GM18517 (cell line): Measurements from ENCODE around the gene TDRD10.

ENCODE experiments used
- ATAC-seq: cut with Tn5 transposase; IDR thresholded peaks from one replicate; pipeline ENCODE4 v1.9.1; 2021; ENCODE audit warnings: mild to moderate bottlenecking, moderate library complexity; ENCODE audit not compliant: unreplicated experiment

Gene TDRD10

DNA sequence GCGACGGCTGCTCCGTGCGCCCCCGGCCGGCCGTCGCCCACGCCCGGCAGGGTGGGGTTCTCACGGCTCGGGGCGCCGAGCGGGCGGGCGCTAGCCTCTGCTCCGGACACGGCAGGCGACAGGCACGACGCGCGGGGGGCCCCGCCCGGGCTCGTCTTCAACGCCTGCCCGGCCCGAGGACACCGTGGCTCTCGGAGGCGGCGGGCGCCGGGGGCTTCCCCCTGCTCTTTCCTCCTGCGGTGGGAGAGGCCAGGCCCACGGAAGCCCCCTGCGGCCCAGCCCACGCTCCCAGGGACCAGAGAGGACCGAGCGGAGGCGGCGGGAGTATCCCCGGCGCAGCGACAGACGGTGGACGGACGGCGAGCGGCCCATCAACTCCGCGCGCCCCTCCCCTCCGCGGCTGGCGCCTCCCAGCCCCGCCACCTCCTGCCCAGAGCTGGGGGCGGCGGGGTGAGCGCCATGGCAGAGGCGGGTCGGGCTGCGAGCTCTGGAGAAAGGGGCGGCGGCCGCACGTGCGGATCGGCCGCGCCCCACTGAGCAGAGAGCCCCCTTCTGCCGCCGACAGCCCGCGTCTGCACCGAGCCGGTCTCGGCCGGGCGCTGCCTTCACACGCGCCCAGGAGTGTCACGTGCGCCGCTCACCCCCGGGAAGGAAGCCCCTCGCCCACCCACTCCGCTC lies at the start of gene TDRD10, which contains the start of gene SHE:
Gene TDRD10 (plus strand): TSS at position 154 of the 678 bp plus-strand sequence. CDS start 4,685 bp downstream, outside the sequence.
Gene SHE (minus strand): TSS at position 347 of the 678 bp plus-strand sequence. CDS start 386 bp downstream, outside the sequence.
- ATAC-seq = no peak

DNA sequence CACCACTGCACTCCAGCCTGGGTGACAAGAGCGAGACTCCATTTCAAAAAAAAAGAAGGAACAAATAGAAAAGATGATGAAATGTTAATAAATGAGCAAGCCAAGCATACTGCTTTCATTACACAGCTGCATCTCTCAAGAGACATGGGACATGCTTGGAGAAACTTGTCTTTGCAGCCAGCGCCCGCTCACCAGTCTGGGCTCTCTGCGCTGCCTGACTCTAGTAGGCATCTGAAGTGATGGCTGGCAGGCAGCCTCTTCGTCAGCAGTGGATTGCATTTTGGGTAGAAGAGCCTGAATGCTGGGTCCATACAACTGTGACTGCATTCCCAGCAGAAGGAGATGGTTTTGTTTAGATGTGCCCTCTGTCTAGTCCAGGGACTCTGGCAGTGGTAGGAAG lies 48.9 kb upstream of the TDRD10 start:
- no peak for ATAC-seq

GRCh38 chr1:154453574-154454352 lies 48.3 kb upstream of the TDRD10 start:
- no peak for ATAC-seq

DNA sequence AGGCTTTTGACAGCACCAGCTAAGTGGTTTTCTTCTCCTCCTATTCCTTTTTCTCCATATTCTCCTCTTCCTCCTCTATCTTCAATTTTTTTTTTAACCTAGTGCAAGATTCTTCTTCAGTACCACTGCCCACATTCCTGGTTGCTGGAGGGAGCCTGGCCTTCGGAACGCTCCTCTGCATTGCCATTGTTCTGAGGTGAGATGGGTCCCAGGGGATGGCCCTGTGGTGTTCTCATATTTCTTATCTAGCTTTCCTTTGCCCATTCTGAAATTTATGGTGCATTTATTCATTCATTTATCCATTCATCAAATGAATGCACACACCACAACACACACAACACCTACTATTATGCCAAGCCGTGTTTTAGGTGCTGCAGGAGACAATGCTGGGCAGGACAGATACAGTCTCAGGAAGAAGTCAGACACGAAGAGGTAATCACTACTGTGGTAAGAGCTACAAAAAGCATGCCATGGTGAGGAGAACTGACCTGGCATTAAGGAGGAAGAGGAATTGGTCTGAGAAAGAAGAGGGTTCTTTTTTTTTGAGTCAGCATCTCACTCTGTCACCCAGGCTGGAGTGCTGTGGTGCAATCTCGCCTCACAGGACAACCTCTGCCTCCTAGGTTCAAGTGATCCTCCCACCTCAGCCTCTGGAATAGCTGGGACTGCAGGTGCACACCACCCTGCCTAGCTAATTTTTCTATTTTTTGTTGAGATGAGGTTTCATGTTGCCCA lies 47.5 kb upstream of the TDRD10 start:
- no peak for ATAC-seq

GRCh38 chr1:154456631-154457030 lies 45.4 kb upstream of the TDRD10 start:
- no peak for ATAC-seq

DNA sequence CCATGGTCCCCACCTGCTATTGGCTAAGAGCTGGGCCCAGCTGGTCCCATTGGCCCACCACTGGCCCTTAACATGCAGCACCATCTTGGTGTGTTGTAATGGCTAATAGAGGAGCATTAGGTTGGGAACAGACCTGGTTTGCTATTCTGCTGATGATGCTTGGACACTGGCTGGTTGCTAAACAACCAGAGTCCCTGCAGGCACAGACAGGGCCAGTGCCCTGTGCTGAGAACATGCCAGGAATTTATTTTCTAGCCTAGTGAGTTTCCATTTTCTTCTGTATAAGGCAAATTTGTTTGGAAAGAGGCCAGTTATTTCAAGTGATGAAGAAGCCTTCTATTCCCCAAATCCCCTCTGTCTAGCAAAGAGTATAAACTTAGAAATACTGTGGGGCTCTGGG lies 42.9 kb upstream of the TDRD10 start:
- no peak for ATAC-seq

DNA sequence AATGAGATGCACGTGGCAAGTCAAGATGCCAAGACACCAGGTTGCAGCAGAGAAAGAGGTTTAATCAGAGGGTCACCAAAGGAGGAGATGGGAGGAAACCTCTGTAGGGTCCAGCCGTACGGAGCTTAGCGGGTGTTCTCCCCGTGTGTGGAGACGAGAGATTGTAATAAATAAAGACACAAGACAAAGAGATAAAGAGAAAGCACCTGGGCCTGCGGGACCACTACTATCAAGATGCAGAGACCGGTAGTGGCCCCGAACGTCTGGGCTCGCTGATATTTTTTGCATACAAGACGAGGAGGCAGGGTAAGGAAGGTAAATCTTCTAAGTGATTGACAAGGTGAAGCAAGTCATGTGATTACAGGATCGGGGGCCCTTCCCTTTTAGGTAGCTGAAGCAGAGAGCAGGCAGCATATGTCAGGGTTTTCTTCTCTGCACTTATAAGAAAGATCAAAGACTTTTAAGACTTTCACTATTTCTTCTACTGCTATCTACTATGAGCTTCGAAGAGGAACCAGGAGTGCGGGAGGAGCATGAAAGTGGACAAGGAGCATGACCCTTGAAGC lies 41.2 kb upstream of the TDRD10 start:
- ATAC-seq = no peak

- no peak for ATAC-seq
Observed at GRCh38 chr1:154463512-154463990, 38.5 kb upstream of the TDRD10 start.

- no peak for ATAC-seq
Observed at GRCh38 chr1:154465621-154466195, 36.3 kb upstream of the TDRD10 start.

DNA sequence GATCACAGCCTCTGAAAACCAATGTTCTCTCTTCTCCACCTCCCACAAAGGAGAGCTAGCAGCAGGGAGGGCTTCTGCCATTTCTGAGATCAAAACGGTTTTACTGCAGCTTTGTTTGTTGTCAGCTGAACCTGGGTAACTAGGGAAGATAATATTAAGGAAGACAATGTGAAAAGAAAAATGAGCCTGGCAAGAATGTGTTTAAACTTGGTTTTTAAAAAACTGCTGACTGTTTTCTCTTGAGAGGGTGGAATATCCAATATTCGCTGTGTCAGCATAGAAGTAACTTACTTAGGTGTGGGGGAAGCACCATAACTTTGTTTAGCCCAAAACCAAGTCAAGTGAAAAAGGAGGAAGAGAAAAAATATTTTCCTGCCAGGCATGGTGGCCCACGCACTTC lies 35.8 kb upstream of the TDRD10 start:
- no peak for ATAC-seq

DNA sequence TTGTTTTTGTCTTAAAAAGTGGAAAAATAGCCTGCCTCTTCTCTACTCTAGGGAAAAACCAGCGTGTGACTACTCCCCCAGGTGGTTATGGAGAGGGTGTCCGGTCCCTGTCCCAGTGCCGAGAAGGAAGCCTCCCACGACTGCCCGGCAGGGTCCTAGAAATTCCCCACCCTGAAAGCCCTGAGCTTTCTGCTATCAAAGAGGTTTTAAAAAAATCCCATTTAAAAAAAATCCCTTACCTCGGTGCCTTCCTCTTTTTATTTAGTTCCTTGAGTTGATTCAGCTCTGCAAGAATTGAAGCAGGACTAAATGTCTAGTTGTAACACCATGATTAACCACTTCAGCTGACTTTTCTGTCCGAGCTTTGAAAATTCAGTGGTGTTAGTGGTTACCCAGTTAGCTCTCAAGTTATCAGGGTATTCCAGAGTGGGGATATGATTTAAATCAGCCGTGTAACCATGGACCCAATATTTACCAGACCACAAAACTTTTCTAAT lies 35.0 kb upstream of the TDRD10 start:
- no peak for ATAC-seq

DNA sequence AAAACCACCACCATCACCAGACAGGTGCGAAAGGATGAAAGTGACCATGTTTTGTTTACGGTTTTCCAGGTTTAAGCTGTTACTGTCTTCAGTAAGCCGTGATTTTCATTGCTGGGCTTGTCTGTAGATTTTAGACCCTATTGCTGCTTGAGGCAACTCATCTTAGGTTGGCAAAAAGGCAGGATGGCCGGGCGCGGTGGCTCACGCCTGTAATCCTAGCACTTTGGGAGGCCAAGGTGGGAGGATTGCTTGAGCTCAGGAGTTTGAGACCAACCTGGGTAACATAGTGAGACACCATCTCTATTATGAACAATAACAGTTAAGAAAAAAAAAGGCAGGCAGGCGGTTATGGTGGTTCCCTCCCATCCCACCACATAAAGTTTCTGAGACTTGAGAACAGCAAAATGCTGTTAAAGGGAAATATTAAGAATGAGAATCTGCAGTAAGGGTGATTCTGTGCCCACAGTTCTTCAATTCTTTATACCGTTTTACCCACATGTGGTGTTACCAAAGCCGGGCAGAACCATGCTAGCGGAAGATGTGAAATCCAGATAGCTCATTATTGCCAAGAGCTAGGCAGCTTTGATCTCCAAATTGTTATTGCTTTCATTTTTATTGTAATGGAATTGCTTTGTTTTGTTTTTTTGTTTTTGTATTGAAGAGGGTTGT lies 34.5 kb upstream of the TDRD10 start:
- no peak for ATAC-seq

DNA sequence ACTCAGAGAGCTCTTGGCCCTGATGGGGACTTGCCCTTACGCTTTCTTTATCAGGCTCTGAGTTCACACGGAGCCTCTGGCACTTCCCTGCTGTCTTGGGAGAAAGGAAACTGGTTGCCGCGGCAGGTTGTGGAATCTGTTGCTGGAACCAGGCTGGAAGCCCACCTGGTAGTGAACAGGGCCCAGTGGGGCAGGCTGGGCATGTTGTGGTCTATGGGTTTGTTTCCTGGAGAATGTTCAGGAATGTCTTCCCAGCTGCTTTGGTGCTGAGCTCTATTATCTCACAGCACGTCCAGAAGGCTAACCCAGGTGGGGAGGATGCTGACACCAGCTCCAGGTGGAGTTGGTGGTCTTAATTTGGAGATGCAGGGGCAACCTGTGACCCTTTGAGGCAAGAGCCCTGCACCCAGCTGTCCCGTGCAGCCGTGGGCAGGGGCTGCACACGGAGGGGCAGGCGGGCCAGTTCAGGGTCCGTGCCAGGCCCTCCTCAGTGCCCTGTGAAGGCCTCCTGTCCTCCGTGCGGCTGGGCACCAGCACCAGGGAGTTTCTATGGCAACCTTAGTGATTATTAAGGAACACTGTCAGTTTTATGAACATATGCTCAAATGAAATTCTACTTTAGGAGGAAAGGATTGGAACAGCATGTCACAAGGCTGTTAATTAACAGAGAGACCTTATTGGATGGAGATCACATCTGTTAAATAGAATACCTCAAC lies 33.3 kb upstream of the TDRD10 start:
- no peak for ATAC-seq

DNA sequence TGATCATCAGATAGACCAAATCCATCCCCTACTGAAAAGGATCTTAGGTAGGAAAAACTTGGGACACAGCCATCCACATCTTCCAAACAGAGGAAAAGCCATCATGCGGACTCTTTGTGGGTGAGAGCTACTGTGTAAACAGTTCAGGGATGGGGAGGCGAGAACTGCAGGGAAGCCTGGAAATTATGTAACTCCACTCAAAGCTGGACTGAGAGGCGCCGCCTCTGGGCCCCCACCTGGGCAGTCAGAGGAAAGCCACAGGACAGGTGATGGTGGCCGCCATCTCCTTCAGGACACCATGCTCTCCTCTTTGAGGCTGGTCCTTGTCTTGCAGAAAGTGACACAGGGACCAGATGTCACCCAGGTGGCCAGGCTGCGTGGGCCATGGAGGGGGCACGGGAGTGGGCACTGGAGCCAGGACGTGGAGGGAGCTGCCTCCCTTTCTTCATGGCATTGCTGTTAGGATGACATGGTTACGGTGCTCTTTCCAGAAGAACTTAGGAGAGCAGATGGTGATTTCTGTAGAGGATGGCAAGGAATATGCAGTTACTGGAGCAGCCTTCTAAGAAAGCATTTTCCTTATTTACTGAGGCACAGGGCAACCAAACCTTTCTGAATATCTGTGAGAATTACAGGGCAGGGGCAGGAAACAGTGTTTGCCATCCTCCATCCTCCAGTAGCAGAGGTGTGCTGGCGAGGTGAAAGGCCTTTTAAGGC lies 32.0 kb upstream of the TDRD10 start:
- no peak for ATAC-seq

GRCh38 chr1:154471304-154471703 lies 30.7 kb upstream of the TDRD10 start:
- ATAC-seq = no peak

GRCh38 chr1:154474802-154475201 lies 27.2 kb upstream of the TDRD10 start:
- ATAC-seq = no peak

GRCh38 chr1:154476791-154477190 lies 25.2 kb upstream of the TDRD10 start:
- no peak for ATAC-seq

DNA sequence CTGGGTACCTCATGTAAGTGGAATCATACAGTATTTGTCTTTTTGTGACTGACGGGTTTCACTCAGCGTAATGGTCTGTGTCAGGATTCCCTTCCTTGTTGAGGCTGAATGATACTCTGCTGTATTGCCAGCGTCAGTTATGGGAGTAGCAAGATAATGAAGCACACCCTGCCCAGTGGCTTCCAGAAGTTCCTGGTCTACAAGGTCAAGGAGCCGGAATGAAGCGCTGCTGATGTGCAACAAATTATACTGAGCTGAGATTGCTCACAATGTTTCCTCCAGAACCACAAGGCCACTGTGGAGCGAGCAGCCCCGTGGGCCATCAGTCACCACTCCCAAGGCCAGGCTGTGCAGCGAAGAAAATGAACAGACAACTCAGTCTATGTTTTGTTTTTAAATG lies 24.0 kb upstream of the TDRD10 start:
- no peak for ATAC-seq

DNA sequence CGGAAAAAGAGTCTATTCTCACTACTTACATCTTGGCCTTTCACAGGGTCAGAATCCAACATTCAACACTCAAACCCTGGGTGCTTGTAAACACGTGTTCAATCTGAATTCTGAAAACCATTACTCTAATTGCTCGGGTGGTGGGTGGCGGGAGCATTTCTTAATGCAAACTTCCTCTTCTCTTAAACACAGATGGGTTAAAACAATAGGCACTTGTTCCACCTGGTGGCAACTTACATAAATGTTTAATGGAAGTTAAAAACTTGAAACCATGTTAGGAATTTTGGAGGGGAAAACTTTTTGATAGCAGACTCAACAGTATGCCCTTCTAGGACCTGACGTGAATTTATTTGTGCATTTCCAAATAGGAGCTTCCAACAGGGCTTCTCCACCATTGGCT lies 23.4 kb upstream of the TDRD10 start:
- no peak for ATAC-seq
